H9 (cell line): Measurements from ENCODE around the gene BPGM. TPM values are rescaled to one million over a fixed set of nuclear protein-coding genes. Genes with fewer than 3 reads are reported as not detected.

Source experiments
- DNase-seq: peaks from one replicate; pipeline ENCODE4 v3.0.0-alpha.2; 2017
- H2AFZ ChIP-seq: one replicate; pipeline ENCODE4 v1.6.1; 2013; ENCODE audit warnings: mild to moderate bottlenecking, low read length, control low read depth, moderate library complexity
- H2AK5ac ChIP-seq: 2 replicates; pipeline ENCODE4 v1.6.1; 2013; ENCODE audit warnings: low read length, control low read depth, mixed read lengths; ENCODE audit not compliant: insufficient read length
- H2BK120ac ChIP-seq: one replicate; pipeline ENCODE4 v1.6.1; 2013; ENCODE audit warnings: low read depth, mild to moderate bottlenecking, low read length, control low read depth, inconsistent platforms; ENCODE audit not compliant: poor library complexity, severe bottlenecking
- H2BK12ac ChIP-seq: 2 replicates; pipeline ENCODE4 v1.6.1; 2013; ENCODE audit warnings: low read length, control low read depth, mixed read lengths, low read depth; ENCODE audit not compliant: insufficient read length
- H2BK15ac ChIP-seq: 2 replicates; pipeline ENCODE4 v1.6.1; 2013; ENCODE audit warnings: low read depth, low read length, control low read depth
- H2BK20ac ChIP-seq: one replicate; pipeline ENCODE4 v1.6.1; 2013; ENCODE audit warnings: low read depth, mild to moderate bottlenecking, low read length, control low read depth, inconsistent platforms; ENCODE audit not compliant: poor library complexity, severe bottlenecking
- H2BK5ac ChIP-seq: 2 replicates; pipeline ENCODE4 v1.6.1; 2013; ENCODE audit warnings: low read length, control low read depth, mixed read lengths; ENCODE audit not compliant: insufficient read length
- H3K14ac ChIP-seq: 2 replicates; pipeline ENCODE4 v1.6.1; 2013; ENCODE audit warnings: low read length, control low read depth; ENCODE audit not compliant: insufficient read depth
- H3K18ac ChIP-seq: 2 replicates; pipeline ENCODE4 v1.6.1; 2013; ENCODE audit warnings: low read depth, mild to moderate bottlenecking, mixed read lengths, low read length, control low read depth; ENCODE audit not compliant: insufficient read length
- H3K23ac ChIP-seq: 2 replicates; pipeline ENCODE4 v1.6.1; 2013; ENCODE audit warnings: low read length, control low read depth, mixed read lengths, low read depth; ENCODE audit not compliant: insufficient read length
- H3K23me2 ChIP-seq: 2 replicates; pipeline ENCODE4 v1.6.1; 2013; ENCODE audit warnings: low read depth, mild to moderate bottlenecking, mixed read lengths, low read length, control low read depth; ENCODE audit not compliant: insufficient read length, poor library complexity, severe bottlenecking
- H3K27ac ChIP-seq: 2 replicates; pipeline ENCODE4 v1.5.1; 2013; ENCODE audit warnings: low read length, control low read depth, mixed read lengths, low read depth; ENCODE audit not compliant: insufficient read length
- H3K27me3 ChIP-seq: 2 replicates; pipeline ENCODE4 v1.6.1; 2013; ENCODE audit warnings: low read length, control low read depth, inconsistent platforms; ENCODE audit not compliant: insufficient read depth
- H3K4ac ChIP-seq: 2 replicates; pipeline ENCODE4 v1.6.1; 2013; ENCODE audit warnings: low read depth, mild to moderate bottlenecking, control low read depth, inconsistent platforms, low read length, moderate library complexity
- H3K4me1 ChIP-seq: 2 replicates; pipeline ENCODE4 v1.6.1; 2013; ENCODE audit warnings: low read length, control low read depth, inconsistent platforms; ENCODE audit not compliant: insufficient read depth
- H3K4me2 ChIP-seq: 2 replicates; pipeline ENCODE4 v1.6.1; 2013; ENCODE audit warnings: low read length, control low read depth, mixed read lengths; ENCODE audit not compliant: insufficient read length, insufficient read depth
- H3K56ac ChIP-seq: 2 replicates; pipeline ENCODE4 v1.6.1; 2013; ENCODE audit warnings: low read depth, mild to moderate bottlenecking, mixed read lengths, low read length, control low read depth; ENCODE audit not compliant: insufficient read length
- H3K79me1 ChIP-seq: 2 replicates; pipeline ENCODE4 v1.6.1; 2013; ENCODE audit warnings: low read depth, mild to moderate bottlenecking, moderate library complexity, low read length, control low read depth, inconsistent platforms; ENCODE audit not compliant: insufficient read depth, poor library complexity, severe bottlenecking
- H3K79me2 ChIP-seq: 2 replicates; pipeline ENCODE4 v1.6.1; 2013; ENCODE audit warnings: low read length, control low read depth, inconsistent platforms; ENCODE audit not compliant: insufficient read depth
- H3K9ac ChIP-seq: 2 replicates; pipeline ENCODE4 v1.6.1; 2013; ENCODE audit warnings: low read length, control low read depth, mixed read lengths; ENCODE audit not compliant: insufficient read length; ENCODE audit errors: extremely low read depth
- H3K9me3 ChIP-seq: one replicate; pipeline ENCODE4 v1.6.1; 2013; ENCODE audit warnings: low read depth, low read length, inconsistent platforms; ENCODE audit not compliant: control insufficient read depth
- H3T11ph ChIP-seq: one replicate; pipeline ENCODE4 v1.6.1; 2013; ENCODE audit warnings: mild to moderate bottlenecking, low read length, control low read depth, inconsistent platforms
- H4K20me1 ChIP-seq: one replicate; pipeline ENCODE4 v1.6.1; 2013; ENCODE audit not compliant: control insufficient read depth, insufficient read length, insufficient read depth
- H4K5ac ChIP-seq: 2 replicates; pipeline ENCODE4 v1.6.1; 2013; ENCODE audit warnings: low read depth, mild to moderate bottlenecking, mixed read lengths, low read length, control low read depth; ENCODE audit not compliant: insufficient read length
- H4K8ac ChIP-seq: replicated peaks from 2 replicates; pipeline ENCODE4 v1.6.1; 2013; ENCODE audit warnings: low read length, control low read depth, mixed read lengths, low read depth; ENCODE audit not compliant: insufficient read length
- H4K91ac ChIP-seq: 2 replicates; pipeline ENCODE4 v1.6.1; 2013; ENCODE audit warnings: low read depth, mild to moderate bottlenecking, moderate library complexity, mixed read lengths, low read length, control low read depth; ENCODE audit not compliant: insufficient read length
- H3K27ac Mint-ChIP-seq, 3 experiments: 2 replicates in 2 of 3; 3 replicates in 1 of 3; pipeline ENCODE4 v1.8.0; 2020 to 2021; ENCODE audit warnings: mixed read lengths in 3 of 3, mild to moderate bottlenecking in 1 of 3, moderate library complexity in 1 of 3
- H3K27me3 Mint-ChIP-seq: 2 replicates; pipeline ENCODE4 v1.8.0; 2021; ENCODE audit warnings: low read depth, mild to moderate bottlenecking, moderate library complexity, mixed read lengths
- H3K36me3 Mint-ChIP-seq, 3 experiments: 2 replicates in 2 of 3; 3 replicates in 1 of 3; pipeline ENCODE4 v1.8.0; 2020 to 2021; ENCODE audit warnings: low read depth in 3 of 3, mixed read lengths in 3 of 3; ENCODE audit not compliant: insufficient read depth in 1 of 3
- H3K4me1 Mint-ChIP-seq, 2 experiments: 2 replicates each; pipeline ENCODE4 v1.8.0; 2020; ENCODE audit warnings: mixed read lengths in 2 of 2
- H3K4me3 Mint-ChIP-seq, 2 experiments: 2 replicates in 1 of 2; 3 replicates in 1 of 2; pipeline ENCODE4 v1.8.0; 2020 to 2021; ENCODE audit warnings: mild to moderate bottlenecking in 2 of 2, mixed read lengths in 2 of 2, moderate library complexity in 1 of 2
- H3K9me3 Mint-ChIP-seq, 2 experiments: 2 replicates in 1 of 2; 3 replicates in 1 of 2; pipeline ENCODE4 v1.8.0; 2020; ENCODE audit warnings: mild to moderate bottlenecking in 2 of 2, mixed read lengths in 2 of 2, moderate library complexity in 1 of 2
- WGBS: extraction: QIAGEN DNeasy Blood & Tissue Kit; methylation state at CpG from one replicate; pipeline ENCODE4 v1.1.7; 2013; ENCODE audit warnings: missing lambda C conversion rate, low lambda C conversion rate, mixed read lengths; ENCODE audit not compliant: insufficient read length; ENCODE audit errors: extremely low coverage; 5-methylcytosine and 5-hydroxymethylcytosine counted together
- total RNA-seq: library from RNA; stranded (reverse); gene quantifications from 2 replicates; pipeline ENCODE4 v1.2.1, GENCODE V29; 2021
- TF ChIP-seq, protein P1 (sequence below): fragments of 200-600 bp; sonication (generic); conservative IDR thresholded peaks from 3 replicates; pipeline ENCODE4 v1.8.0; 2021; ENCODE audit warnings: antibody characterized with exemption, mild to moderate bottlenecking

BPGM gene
- total RNA-seq, 1 experiment from 2014 or later: 14.4 TPM

DNA sequence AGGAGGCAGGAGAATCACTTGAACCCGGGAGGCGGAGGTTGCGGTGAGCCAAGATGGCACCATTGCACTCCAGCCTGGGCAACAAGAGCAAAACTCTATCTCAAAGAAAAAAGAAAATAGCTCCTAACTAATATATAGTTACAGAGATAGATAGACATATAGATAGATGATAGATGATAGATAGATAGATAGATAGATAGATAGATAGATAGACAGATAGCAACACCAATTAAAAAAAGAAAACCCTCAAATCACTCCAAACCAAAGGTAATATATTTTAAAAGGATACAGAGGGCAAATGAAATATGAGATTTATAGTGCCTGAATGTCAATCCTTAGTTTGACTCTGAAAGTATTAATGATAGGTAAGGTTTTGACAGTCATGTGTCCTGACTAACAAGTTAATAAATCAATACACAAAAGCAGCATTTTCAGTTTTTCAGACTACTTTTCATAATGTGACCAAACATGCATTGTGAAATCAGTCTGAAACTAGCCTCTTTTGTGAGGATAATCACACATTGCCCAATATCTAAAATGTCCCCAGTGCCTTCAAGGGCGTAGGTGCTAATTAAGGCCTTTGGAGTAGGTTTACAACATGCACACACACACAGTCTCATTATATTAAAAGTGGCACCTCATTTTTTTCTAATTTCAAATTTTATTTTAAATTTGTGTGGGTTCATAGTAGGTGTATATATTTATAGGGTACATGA lies 61.2 kb downstream of the BPGM start:
- Histone ChIP-seq H3T11ph (no peak overlapping the region), H3K23me2 (no peaks in the 10 kb centered on the region), H2BK20ac (no peak overlapping the region), H3K27me3 (no peaks in the 10 kb centered on the region), H3K27ac (no peak overlapping the region), H2BK12ac (no peak overlapping the region), H3K56ac (no peak overlapping the region), H3K4me1 (peaks cover 3% of the 10 kb centered on the region; the same call in 1 of the 2 replicates), H3K18ac (no peak overlapping the region), H3K4ac (no peak overlapping the region), H3K23ac (no peak overlapping the region), H3K79me1 (no peaks in the 10 kb centered on the region), H3K9me3 (no peaks in the 10 kb centered on the region), H4K91ac (no peak overlapping the region), H2BK5ac (no peak overlapping the region), H2BK120ac (no peak overlapping the region), H4K5ac (no peak overlapping the region), H3K4me2 (no peak overlapping the region), H4K20me1 (no peaks in the 10 kb centered on the region), H3K14ac (no peak overlapping the region), H4K8ac (no peak overlapping the region), H2BK15ac (no peak overlapping the region), H3K79me2 (no peaks in the 10 kb centered on the region), H2AK5ac (no peak overlapping the region), H2AFZ (no peak overlapping the region), H3K9ac (no peak overlapping the region)
- TF ChIP-seq, protein P1, sequence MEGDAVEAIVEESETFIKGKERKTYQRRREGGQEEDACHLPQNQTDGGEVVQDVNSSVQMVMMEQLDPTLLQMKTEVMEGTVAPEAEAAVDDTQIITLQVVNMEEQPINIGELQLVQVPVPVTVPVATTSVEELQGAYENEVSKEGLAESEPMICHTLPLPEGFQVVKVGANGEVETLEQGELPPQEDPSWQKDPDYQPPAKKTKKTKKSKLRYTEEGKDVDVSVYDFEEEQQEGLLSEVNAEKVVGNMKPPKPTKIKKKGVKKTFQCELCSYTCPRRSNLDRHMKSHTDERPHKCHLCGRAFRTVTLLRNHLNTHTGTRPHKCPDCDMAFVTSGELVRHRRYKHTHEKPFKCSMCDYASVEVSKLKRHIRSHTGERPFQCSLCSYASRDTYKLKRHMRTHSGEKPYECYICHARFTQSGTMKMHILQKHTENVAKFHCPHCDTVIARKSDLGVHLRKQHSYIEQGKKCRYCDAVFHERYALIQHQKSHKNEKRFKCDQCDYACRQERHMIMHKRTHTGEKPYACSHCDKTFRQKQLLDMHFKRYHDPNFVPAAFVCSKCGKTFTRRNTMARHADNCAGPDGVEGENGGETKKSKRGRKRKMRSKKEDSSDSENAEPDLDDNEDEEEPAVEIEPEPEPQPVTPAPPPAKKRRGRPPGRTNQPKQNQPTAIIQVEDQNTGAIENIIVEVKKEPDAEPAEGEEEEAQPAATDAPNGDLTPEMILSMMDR: no peak
- Mint-ChIP-seq H3K27me3 (no peaks in the 10 kb centered on the region; the same call in 1 of the 2 replicates), H3K4me1 (peaks cover 11 to 15% of the 10 kb centered on the region in 2 experiments; a peak in 3 of 4 replicates), H3K9me3 (no peaks in the 10 kb centered on the region), H3K4me3 (no peak overlapping the region), H3K27ac (no peak overlapping the region), H3K36me3 (no peaks in the 10 kb centered on the region)
- WGBS: no CpG with 5 or more reads among the region's 4 CpGs
- DNase-seq: no peak
